Astrocyte of the cerebellum (primary cell): ENCODE results near the gene ANG.

Source experiments
- DNase-seq: peaks from one replicate; pipeline ENCODE4 v3.0.0-alpha.2; 2011; ENCODE audit warnings: low read depth
- H3K4me3 ChIP-seq: 2 replicates; pipeline ENCODE4 v1.5.1; 2011; ENCODE audit warnings: mild to moderate bottlenecking, low read depth, low read length, moderate library complexity
- in situ Hi-C: cut with HindIII; loops from 2 replicates; pipeline ENCODE4 v1.10.0; 2017; ENCODE audit warnings: low sequenced_read_pairs
- TF ChIP-seq, protein P1 (sequence below): IDR thresholded peaks from 2 replicates; pipeline ENCODE4 v1.5.1; 2012; ENCODE audit warnings: low read length, low read depth, moderate library complexity, mild to moderate bottlenecking; ENCODE audit errors: missing control alignments

Gene ANG

DNA sequence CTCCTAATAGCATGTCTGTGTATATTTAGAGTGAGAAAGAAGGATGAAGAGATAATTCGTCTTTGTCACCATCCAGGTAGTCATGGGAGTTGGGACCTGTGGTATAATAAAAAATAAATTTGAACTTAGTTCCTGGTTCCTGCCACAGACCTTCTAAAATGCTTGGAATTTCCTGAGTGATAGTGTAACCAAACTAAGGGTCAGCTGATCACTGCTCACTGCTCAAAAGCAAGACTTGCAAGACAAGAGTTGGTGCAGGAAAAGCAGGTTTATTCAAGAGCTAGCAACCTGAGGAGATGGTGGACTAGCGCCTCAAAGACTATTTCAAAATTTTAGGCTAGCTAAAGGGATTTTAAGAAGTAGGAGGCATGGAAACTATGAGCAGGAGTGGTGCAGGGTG is 19.1 kb downstream of the ANG start:
- TF ChIP-seq, protein P1, sequence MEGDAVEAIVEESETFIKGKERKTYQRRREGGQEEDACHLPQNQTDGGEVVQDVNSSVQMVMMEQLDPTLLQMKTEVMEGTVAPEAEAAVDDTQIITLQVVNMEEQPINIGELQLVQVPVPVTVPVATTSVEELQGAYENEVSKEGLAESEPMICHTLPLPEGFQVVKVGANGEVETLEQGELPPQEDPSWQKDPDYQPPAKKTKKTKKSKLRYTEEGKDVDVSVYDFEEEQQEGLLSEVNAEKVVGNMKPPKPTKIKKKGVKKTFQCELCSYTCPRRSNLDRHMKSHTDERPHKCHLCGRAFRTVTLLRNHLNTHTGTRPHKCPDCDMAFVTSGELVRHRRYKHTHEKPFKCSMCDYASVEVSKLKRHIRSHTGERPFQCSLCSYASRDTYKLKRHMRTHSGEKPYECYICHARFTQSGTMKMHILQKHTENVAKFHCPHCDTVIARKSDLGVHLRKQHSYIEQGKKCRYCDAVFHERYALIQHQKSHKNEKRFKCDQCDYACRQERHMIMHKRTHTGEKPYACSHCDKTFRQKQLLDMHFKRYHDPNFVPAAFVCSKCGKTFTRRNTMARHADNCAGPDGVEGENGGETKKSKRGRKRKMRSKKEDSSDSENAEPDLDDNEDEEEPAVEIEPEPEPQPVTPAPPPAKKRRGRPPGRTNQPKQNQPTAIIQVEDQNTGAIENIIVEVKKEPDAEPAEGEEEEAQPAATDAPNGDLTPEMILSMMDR = no peak
- no peak for DNase-seq
- no peak overlapping the region for H3K4me3 ChIP-seq
- in situ Hi-C loops = no loop called here

DNA sequence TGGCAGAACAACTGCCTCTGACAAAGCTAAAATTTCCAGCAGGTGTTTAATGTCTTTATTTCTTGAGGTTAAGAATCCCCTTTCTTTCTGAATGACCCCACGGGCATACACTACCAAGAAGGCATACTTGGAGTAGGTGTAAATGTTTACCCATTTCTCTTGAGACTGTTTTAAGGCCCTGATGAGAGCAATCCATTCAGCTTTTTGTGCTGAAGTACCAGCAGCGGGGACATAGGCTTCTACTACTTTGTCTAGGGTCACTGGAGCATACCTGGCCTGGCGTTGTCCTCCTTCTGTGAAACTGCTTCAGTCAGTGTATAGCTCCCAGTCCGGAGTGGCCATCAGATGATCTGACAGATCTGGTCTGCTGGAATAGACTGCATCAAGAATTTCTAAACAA is 22.7 kb downstream of the ANG start:
- TF ChIP-seq, protein P1 = no peak
- no peak for DNase-seq
- in situ Hi-C loops = no loop called here
- H3K4me3 ChIP-seq = no peak overlapping the region

DNA sequence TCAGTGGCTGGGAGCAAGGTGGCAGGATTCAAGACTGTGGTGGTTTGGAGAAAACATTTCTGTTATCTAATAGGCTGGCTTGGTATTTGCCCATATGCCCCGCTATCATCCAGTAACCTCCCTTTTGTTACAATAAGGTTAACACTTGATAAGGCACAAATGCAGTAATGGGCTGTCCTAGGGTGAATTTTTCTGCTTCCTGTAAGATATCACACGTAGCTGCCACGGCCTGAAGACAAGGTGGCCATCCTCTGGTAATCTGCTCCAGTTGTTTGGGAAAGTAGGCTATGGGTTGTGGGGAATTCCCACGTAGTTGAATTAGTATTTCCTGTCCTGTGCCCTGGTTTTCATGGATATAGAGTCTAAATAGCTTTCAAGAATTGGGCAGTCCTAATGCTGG is 23.1 kb downstream of the ANG start:
- no peak overlapping the region for H3K4me3 ChIP-seq
- TF ChIP-seq, protein P1 = no peak
- in situ Hi-C loops = no loop called here
- DNase-seq = no peak

DNA sequence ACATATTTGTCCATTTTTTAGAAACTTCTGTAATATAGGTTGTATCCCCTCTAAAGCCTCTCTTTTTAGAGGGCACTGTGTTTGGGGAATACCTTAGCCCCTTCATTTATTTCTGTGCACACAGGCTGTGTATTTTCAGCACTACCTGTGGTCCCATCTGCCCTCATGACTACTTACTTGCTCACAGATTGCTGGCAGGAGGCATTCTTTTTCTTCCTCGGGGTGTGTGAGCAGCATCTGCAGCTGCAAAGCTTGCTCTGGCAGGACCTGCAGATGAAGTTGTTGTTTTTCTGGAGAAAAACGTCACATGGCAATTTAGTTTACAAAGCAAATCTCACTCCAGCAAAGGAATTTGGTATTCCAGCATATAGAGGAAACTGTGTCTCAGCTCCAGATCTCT is 24.3 kb downstream of the ANG start:
- DNase-seq = no peak
- TF ChIP-seq, protein P1 = no peak

DNA sequence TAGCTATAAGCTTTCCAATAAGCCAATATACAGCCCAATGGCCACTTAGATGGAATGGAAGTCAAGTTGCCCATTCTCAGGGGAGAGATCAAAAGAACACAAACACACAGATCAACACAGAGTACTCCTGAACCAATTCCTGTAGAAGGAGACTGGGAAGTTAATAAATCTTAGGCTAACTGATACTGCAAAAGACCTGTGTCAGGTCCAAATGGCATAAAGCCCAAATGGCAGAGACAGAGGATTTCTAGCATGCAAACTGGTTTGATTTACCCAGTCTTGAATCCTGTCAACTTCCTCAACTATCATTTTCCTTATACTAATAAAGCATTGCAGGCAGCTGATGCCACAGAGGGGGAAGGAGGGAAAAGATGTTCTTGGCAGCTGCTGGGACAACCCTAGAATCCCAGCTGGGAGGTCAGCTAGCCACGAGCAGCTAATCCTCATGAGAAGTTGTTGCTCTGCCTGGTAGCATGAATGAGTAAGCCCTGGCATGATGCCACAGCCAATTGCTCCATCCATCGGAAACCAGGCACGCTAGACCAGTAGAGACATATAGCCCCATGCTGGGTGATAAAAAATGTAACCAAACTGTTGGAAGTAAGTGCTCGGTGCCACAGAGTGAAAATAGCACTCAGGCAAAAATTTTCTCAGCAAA is 26.2 kb downstream of the ANG start:
- in situ Hi-C loops = no loop called here
- peak; percentile 9 for DNase-seq
- TF ChIP-seq, protein P1 = no peak
- H3K4me3 ChIP-seq = no peak overlapping the region

More for the DNA sequence above, 24.3 kb downstream of the ANG start:
- no peak overlapping the region for H3K4me3 ChIP-seq
- in situ Hi-C loops = no loop called here

DNA sequence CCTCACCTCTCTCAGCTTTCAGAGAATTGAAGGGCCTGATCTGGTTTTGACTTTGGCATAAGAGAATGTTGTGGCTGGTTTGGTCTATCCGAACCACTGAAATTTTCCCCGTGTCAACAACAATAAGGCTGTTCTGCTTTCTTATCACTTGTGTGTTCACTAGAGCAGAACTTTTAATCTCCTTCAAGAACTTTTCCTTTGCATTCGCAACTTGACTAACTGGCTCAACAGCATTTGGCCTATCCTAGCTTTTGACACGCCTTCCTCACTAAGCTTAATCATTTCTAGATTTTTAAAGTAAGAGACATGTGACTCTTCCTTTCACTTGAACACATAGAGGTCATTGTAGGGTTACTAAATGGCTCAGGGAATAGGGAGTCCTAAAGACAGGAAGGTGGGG is 31.2 kb downstream of the ANG start:
- H3K4me3 ChIP-seq = no peak overlapping the region
- TF ChIP-seq, protein P1 = no peak
- in situ Hi-C loops = no loop called here
- no peak for DNase-seq
